ENCODE data around the gene UBAP2.

Gene UBAP2

DNA sequence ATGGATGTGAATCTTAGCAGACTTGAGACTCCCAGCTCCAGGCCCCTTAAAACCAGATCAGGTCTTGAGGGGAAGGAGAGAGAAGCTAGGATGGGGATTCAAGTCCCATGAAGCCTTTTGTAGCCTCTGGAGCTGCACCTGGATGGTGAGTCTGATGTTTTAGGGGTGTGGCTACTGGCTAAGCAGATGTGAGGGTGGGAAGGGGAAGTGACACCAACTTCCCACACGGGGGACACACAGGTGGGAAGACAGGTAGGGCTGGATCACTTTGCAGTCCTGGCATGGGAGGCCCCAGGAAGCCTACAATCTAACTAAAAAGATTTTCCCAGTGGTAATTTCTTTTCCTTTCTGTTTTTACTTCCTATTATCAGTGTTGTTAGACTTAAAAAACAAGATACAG is 38.7 kb upstream of the UBAP2 start:
- DNase-seq (ENCODE audit: low spot score): no peak
- TF ChIP-seq, protein P1, sequence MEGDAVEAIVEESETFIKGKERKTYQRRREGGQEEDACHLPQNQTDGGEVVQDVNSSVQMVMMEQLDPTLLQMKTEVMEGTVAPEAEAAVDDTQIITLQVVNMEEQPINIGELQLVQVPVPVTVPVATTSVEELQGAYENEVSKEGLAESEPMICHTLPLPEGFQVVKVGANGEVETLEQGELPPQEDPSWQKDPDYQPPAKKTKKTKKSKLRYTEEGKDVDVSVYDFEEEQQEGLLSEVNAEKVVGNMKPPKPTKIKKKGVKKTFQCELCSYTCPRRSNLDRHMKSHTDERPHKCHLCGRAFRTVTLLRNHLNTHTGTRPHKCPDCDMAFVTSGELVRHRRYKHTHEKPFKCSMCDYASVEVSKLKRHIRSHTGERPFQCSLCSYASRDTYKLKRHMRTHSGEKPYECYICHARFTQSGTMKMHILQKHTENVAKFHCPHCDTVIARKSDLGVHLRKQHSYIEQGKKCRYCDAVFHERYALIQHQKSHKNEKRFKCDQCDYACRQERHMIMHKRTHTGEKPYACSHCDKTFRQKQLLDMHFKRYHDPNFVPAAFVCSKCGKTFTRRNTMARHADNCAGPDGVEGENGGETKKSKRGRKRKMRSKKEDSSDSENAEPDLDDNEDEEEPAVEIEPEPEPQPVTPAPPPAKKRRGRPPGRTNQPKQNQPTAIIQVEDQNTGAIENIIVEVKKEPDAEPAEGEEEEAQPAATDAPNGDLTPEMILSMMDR (IDR thresholded peaks at IDR 0.05; ENCODE audit: extremely low read depth, insufficient read depth, missing control alignments): no peak
- in situ Hi-C loops (cut with MboI; ENCODE audit: low pct_unique_long_range_greater_than_20kb, low sequenced_read_pairs, unreplicated experiment): no loop called here

DNA sequence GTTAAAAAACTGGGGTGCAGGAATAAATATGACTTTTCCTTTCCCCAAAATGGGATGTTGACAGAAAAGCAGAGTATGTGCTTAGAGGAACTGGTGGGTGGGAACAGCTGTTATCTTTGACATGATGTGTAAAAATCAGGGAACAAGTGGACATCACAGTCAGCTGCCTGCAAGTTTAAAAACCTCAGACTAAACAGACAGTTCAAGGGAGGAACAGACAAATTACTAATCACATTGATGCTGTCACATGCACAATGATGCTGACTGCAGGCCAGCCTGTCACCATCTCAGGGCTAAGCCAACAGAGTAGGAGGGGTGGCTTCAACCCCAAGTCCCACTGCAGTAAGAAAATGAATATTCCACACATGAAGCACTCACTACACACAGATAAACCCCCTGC is 38.2 kb upstream of the UBAP2 start:
- in situ Hi-C loops (cut with MboI; ENCODE audit: low pct_unique_long_range_greater_than_20kb, low sequenced_read_pairs, unreplicated experiment): no loop called here
- TF ChIP-seq, protein P1 (IDR thresholded peaks at IDR 0.05; ENCODE audit: extremely low read depth, insufficient read depth, missing control alignments): no peak
- no peak for DNase-seq (ENCODE audit: low spot score)

DNA sequence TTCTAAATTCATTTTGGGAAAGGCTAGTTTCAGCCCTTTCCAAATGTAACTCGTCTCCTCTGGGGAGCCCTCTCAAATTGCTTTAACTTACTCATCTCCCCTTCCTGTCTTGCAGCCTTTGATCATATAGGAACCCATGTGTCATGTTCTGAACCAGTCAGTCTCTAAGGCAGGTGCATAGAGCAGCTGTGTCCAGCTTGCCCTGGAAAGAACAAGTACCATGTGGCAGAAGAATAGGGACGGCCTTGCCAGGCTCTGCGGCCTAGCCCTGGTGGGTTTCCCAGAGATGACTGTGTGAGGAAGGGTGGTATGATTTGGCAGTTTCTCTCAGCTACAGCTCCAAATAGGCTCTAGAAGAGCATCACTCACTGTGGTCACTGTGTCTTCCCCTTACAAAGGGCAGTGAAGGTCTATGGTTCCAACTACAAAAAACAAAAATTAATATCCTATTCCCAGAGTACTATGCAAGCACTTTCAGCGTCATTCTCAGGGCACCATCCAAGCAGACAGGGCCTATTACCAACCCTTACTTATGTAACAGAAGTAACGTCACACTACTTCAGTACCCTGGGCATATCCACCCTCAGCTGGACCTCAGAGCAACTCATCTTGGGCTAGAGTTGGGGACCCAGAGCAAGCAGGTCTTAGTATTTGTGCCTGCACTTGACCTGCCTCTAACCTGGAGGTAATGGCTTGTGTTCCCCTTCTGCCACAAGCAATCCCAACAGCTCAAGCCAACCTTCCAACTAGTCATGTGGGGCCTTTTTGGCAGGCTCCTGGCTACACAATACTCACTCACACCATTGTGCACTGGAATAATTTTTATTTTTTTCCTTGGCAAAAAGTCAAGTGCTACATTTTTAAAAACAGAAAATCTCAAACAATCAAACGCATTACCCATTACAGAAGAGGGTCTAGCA is 37.2 kb upstream of the UBAP2 start:
- in situ Hi-C loops (cut with MboI; ENCODE audit: low pct_unique_long_range_greater_than_20kb, low sequenced_read_pairs, unreplicated experiment): no loop called here
- TF ChIP-seq, protein P1 (IDR thresholded peaks at IDR 0.05; ENCODE audit: extremely low read depth, insufficient read depth, missing control alignments): no peak
- no peak for DNase-seq (ENCODE audit: low spot score)

DNA sequence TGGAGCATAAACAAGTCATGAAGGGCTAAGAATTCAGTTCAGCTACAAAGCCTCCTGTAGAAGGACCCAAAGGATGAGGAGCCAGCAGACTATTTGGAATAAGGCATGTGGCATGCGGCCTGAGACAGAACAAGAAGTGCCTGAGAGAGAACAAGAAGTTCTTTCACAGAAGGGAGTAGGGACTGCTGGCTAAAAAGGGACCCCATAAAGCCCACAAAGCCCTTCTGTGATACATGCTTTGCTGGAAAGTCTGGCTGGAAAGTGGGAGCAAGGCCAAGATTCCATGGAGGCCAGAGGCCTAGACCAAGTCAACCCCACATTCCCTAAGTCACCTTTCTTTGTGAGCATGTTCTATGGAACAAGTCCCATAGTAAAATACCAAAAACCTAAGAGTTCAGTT is 35.9 kb upstream of the UBAP2 start:
- in situ Hi-C loops (cut with MboI; ENCODE audit: low pct_unique_long_range_greater_than_20kb, low sequenced_read_pairs, unreplicated experiment): no loop called here
- no peak for DNase-seq (ENCODE audit: low spot score)
- TF ChIP-seq, protein P1 (IDR thresholded peaks at IDR 0.05; ENCODE audit: extremely low read depth, insufficient read depth, missing control alignments): no peak

DNA sequence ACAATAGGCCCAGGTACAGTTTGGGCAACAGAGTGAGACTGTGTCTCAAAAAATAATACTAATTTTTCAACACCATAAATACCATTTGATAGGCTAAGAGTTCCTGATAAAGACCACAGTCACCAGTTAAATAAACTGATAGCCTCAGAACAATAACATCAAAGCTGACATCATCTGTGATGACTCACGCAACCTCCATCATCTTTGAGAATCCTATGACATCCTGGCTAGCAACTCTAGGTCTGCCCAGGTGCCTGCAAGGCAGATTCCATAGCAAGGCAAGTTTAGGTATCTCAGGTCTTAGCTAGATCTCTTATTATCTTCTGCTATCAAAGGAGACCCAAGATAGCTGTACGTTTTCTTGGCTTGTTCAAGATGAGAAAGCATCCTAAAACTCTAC is 30.5 kb upstream of the UBAP2 start:
- TF ChIP-seq, protein P1 (IDR thresholded peaks at IDR 0.05; ENCODE audit: extremely low read depth, insufficient read depth, missing control alignments): no peak
- in situ Hi-C loops (cut with MboI; ENCODE audit: low pct_unique_long_range_greater_than_20kb, low sequenced_read_pairs, unreplicated experiment): no loop called here
- no peak for DNase-seq (ENCODE audit: low spot score)

DNA sequence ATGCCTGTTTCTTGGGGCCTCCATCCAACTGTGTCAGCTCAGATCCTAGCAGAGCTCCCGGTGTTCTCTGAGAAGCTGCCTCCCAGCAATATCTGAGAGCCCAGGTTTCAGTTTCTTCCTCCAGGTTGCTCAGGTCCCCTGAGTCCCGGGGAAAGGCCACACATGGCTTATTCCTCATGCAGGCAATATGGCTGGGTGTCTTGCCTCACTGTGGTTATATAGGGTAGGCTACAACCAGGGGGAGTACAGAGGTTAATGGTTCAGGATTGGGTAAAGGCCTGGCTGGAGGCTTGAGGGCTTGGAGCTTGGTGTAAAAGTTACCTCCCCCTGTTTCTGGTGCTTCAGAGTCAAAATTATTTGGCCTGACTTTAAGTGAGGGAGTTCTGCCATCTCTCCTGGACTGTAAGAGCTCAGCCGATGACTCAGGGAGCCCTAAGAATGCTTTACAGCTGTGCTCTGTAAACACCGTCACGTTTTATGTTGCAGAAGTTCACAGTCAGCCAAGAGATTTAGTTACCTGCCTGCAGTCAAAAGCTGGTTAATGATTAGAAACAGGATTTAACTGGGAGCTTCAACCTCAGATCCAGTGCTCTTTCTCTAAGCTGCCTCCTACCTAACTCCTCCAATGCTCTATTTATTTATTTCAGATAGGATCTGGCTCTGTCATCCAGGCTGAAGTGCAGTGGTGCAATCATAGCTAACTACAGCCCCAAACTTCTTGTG is 24.3 kb upstream of the UBAP2 start:
- in situ Hi-C loops (cut with MboI; ENCODE audit: low pct_unique_long_range_greater_than_20kb, low sequenced_read_pairs, unreplicated experiment): no loop called here
- TF ChIP-seq, protein P1 (IDR thresholded peaks at IDR 0.05; ENCODE audit: extremely low read depth, insufficient read depth, missing control alignments): no peak
- no peak for DNase-seq (ENCODE audit: low spot score)

Data from GM13977 (cell line).